GM13977 (cell line): ENCODE measurements around the gene CAPS.
"Not testable (repeated sequence)": the region's sequence is repeated elsewhere in the genome, so short reads cannot be mapped to it uniquely, and the experiment has no call there.

Experiments
- DNase-seq: peaks from one replicate; pipeline ENCODE4 v3.0.0; 2012; ENCODE audit warnings: low spot score
- CTCF ChIP-seq: IDR thresholded peaks from 2 replicates; pipeline ENCODE4 v1.5.1; 2012; ENCODE audit warnings: mild to moderate bottlenecking, control low read depth; ENCODE audit not compliant: insufficient read depth; ENCODE audit errors: extremely low read depth, missing control alignments
- in situ Hi-C: fragments of 300-500 bp; cut with MboI; formaldehyde crosslinking; loops from one replicate; pipeline ENCODE4 v1.12.0; 2022; ENCODE audit warnings: low sequenced_read_pairs, low pct_unique_long_range_greater_than_20kb, mixed read lengths, inconsistent platforms; ENCODE audit not compliant: unreplicated experiment

The CAPS gene

GRCh38 chr19:5877427-5877826, 36.6 kb upstream of the CAPS start:
- DNase-seq, result no peak
- TF ChIP-seq CTCF, result no peak
- in situ Hi-C loops, result no loop called here

GRCh38 chr19:5877882-5878281, 36.2 kb upstream of the CAPS start:
- in situ Hi-C loops, result no loop called here
- no peak for DNase-seq
- TF ChIP-seq CTCF, result no peak

GRCh38 chr19:5880196-5880595, 33.9 kb upstream of the CAPS start:
- in situ Hi-C loops, result no loop called here
- DNase-seq, result no peak
- TF ChIP-seq CTCF, result no peak

GRCh38 chr19:5880604-5881078, 33.4 kb upstream of the CAPS start:
- no peak for DNase-seq
- in situ Hi-C loops, result no loop called here

GRCh38 chr19:5881543-5882299, 32.3 kb upstream of the CAPS start:
- no peak for TF ChIP-seq CTCF
- DNase-seq, result no peak
- in situ Hi-C loops, result no loop called here

More at GRCh38 chr19:5880604-5881078, 33.4 kb upstream of the CAPS start:
- TF ChIP-seq CTCF, result no peak

- in situ Hi-C loops, result no loop called here
- TF ChIP-seq CTCF, result no peak
- DNase-seq, result no peak
These were observed 31.6 kb upstream of the CAPS start for GRCh38 chr19:5882421-5882968.

GRCh38 chr19:5883157-5883873, 30.7 kb upstream of the CAPS start:
- in situ Hi-C loops, DNase-seq: not testable (repeated sequence)

- DNase-seq, in situ Hi-C loops: not testable (repeated sequence)
These were observed 29.8 kb upstream of the CAPS start for GRCh38 chr19:5884065-5884811.
